Panc1 (cell line): ENCODE data around the gene IGF2BP1. TPM values are rescaled to one million over a fixed set of nuclear protein-coding genes. Genes with fewer than 3 reads are reported as not detected.
A peak's percentile ranks its signal among the peaks of the same experiment; 100 is the strongest.

Experiments used
- ATAC-seq: fragments of 200-7000 bp; cut with Tn5 transposase; 2 replicates; pipeline ENCODE4 v1.9.1; 2020; ENCODE audit warnings: mild to moderate bottlenecking, moderate library complexity
- BruUV-seq: library from RNA; stranded (reverse); fragments of 400-500 nt; replicated peaks from 2 replicates; lab custom pipeline; 2021; lab: Mats Ljungman, UMichigan
- CTCF ChIA-PET: fragments of 300-600 bp; sonication (Branson Sonifier 250); formaldehyde crosslinking; loops from one replicate; lab custom pipeline; 2022; ENCODE audit warnings: antibody characterized with exemption; lab: Charles Lee
- POLR2A ChIA-PET: fragments of 300-600 bp; sonication (Branson Sonifier 250); formaldehyde crosslinking; loops from one replicate; lab custom pipeline; 2022; ENCODE audit warnings: antibody characterized with exemption; lab: Charles Lee
- DNase-seq: peaks from one replicate; pipeline ENCODE4 v3.0.0-alpha.2; 2010; ENCODE audit warnings: low read depth, low spot score
- H3K27ac ChIP-seq: 2 replicates; pipeline ENCODE4 v1.5.1; 2011; ENCODE audit warnings: mild to moderate bottlenecking, low read length, inconsistent platforms
- H3K27me3 ChIP-seq: fragments of 200-500 bp; sonication (Bioruptor generic); 2 replicates; pipeline ENCODE4 v1.6.0; 2014; ENCODE audit warnings: low read length, inconsistent platforms; ENCODE audit not compliant: control insufficient read depth, insufficient read depth
- H3K36me3 ChIP-seq: fragments of 200-500 bp; sonication (Bioruptor generic); 2 replicates; pipeline ENCODE4 v1.5.1; 2014; ENCODE audit warnings: inconsistent platforms, mild to moderate bottlenecking, low read length, moderate library complexity; ENCODE audit not compliant: control insufficient read depth, insufficient read depth
- H3K4me1 ChIP-seq: 2 replicates; pipeline ENCODE4 v1.5.1; 2011; ENCODE audit warnings: inconsistent platforms, mild to moderate bottlenecking, low read length, moderate library complexity; ENCODE audit not compliant: control insufficient read depth, insufficient read depth
- H3K4me3 ChIP-seq, 2 experiments: 2 replicates each; pipeline ENCODE4 v1.5.1; 2011 to 2012; ENCODE audit warnings: low read depth in 2 of 2, low read length in 2 of 2, mild to moderate bottlenecking in 2 of 2, inconsistent platforms in 1 of 2, moderate library complexity in 1 of 2
- H3K9me3 ChIP-seq: fragments of 200-500 bp; sonication (Bioruptor generic); 2 replicates; pipeline ENCODE4 v1.5.1; 2014; ENCODE audit warnings: low read depth, mild to moderate bottlenecking, inconsistent platforms, low read length, moderate library complexity; ENCODE audit not compliant: control insufficient read depth, insufficient read depth
- CTCF ChIP-seq: fragments of 450-650 bp; IDR thresholded peaks from 2 replicates; pipeline ENCODE4 v1.5.1; 2017; ENCODE audit warnings: mild to moderate bottlenecking
- POLR2AphosphoS5 ChIP-seq: IDR thresholded peaks from 2 replicates; pipeline ENCODE4 v1.6.1; 2012; ENCODE audit warnings: mild to moderate bottlenecking, low read depth, low read length, moderate library complexity
- REST ChIP-seq, 2 experiments: IDR thresholded peaks; 2 replicates each; pipeline ENCODE4 v1.6.1; 2011 to 2012; ENCODE audit warnings: low read depth in 2 of 2, control low read depth in 1 of 2, low read length in 1 of 2, mild to moderate bottlenecking in 1 of 2, moderate library complexity in 1 of 2; ENCODE audit not compliant: insufficient read depth in 1 of 2
- SIN3A ChIP-seq: IDR thresholded peaks from 2 replicates; pipeline ENCODE4 v1.6.1; 2012; ENCODE audit warnings: low read depth, mild to moderate bottlenecking, low read length, moderate library complexity, borderline replicate concordance; ENCODE audit not compliant: insufficient read depth
- TCF7L2 ChIP-seq: IDR thresholded peaks from 2 replicates; pipeline ENCODE4 v1.6.1; 2011; ENCODE audit warnings: mild to moderate bottlenecking, low read depth, low read length, inconsistent platforms
- in situ Hi-C: cut with HindIII; loops from 2 replicates; pipeline ENCODE4 v1.10.0; 2016; ENCODE audit warnings: low sequenced_read_pairs, low pct_unique_long_range_greater_than_20kb
- intact Hi-C: fragments of 100-400 bp; cut with micrococcal nuclease; formaldehyde crosslinking; loops from one replicate; pipeline ENCODE4 v1.10.0; 2022; ENCODE audit not compliant: unreplicated experiment
- total RNA-seq: library from RNA; stranded (reverse); gene quantifications from one replicate; pipeline ENCODE4 v1.2.1, GENCODE V29; 2021; ENCODE audit not compliant: unreplicated experiment

Gene IGF2BP1
- total RNA-seq, 1 experiment from 2014 or later: 109 TPM

GRCh38 chr17:49021095-49021767 is 24.0 kb downstream of the IGF2BP1 start:
- BruUV-seq: no TSS peak
- POLR2A ChIA-PET: interaction anchor here (0.6 kb wide), 2 partner anchors 65 to 1081 kb away, joined by 10 to 11 read pairs; no protein-coding TSS in a partner anchor

GRCh38 chr17:49021768-49022103 is 24.6 kb downstream of the IGF2BP1 start:
- intact Hi-C loops: no loop called here

More at GRCh38 chr17:49021095-49021767, 24.0 kb downstream of the IGF2BP1 start:
- CTCF ChIA-PET: interaction anchor here (0.9 kb wide), 1 partner anchor 67 kb away, joined by 3 read pairs; no protein-coding TSS in a partner anchor
- in situ Hi-C loops (no loop called here), intact Hi-C loops (no loop called here)
- no peak overlapping the region for H3K27ac ChIP-seq
- no peaks in the 10 kb centered on the region for H3K9me3 ChIP-seq
- H3K4me1 ChIP-seq: peaks cover 24% of the 10 kb centered on the region
- TF ChIP-seq CTCF (no peak), POLR2AphosphoS5 (no peak), TCF7L2 (no peak), REST (IDR thresholded peaks at IDR 0.05; ENCODE audit: insufficient read depth in 1 of 2, low read depth in 2 of 2, low read length in 1 of 2) (no peak)
- no peak for ATAC-seq
- H3K27me3 ChIP-seq: no peaks in the 10 kb centered on the region
- no peaks in the 10 kb centered on the region for H3K36me3 ChIP-seq
- DNase-seq: no peak
- no peak overlapping the region for H3K4me3 ChIP-seq

More at GRCh38 chr17:49021768-49022103, 24.6 kb downstream of the IGF2BP1 start:
- no peaks in the 10 kb centered on the region for H3K36me3 ChIP-seq
- POLR2A ChIA-PET: interaction anchor here (0.5 to 0.6 kb wide), 2 partner anchors 208 to 1080 kb away, joined by 10 to 13 read pairs; no protein-coding TSS in a partner anchor
- in situ Hi-C loops: no loop called here
- peak overlapping the region; percentile 37 for H3K27ac ChIP-seq
- TF ChIP-seq TCF7L2: no peak
- no peak for TF ChIP-seq POLR2AphosphoS5
- TF ChIP-seq SIN3A: no peak
- TF ChIP-seq REST (IDR thresholded peaks at IDR 0.05; ENCODE audit: insufficient read depth in 1 of 2, low read depth in 2 of 2, low read length in 1 of 2): no peak
- no peak for TF ChIP-seq CTCF
- H3K4me1 ChIP-seq: peaks cover 21% of the 10 kb centered on the region
- H3K4me3 ChIP-seq: no peak overlapping the region
- CTCF ChIA-PET: interaction anchor here (0.9 kb wide), 2 partner anchors 10 to 67 kb away, joined by 3 read pairs; no protein-coding TSS in a partner anchor
- no peaks in the 10 kb centered on the region for H3K27me3 ChIP-seq
- ATAC-seq (no peak), DNase-seq (no peak)
- no TSS peak for BruUV-seq
- H3K9me3 ChIP-seq: no peaks in the 10 kb centered on the region
